Adrenal gland (tissue), 5 donors: Measurements from ENCODE around the gene TLL1.

Source experiments
- POLR2A ChIP-seq, 2 donors: fragments of 450-650 bp; IDR thresholded peaks; one replicate each; pipeline ENCODE4 v1.6.1; 2017; ENCODE audit warnings: antibody characterized with exemption in 2 of 2, mild to moderate bottlenecking in 2 of 2, moderate library complexity in 1 of 2
- TF ChIP-seq, protein P1 (sequence below), 6 experiments: fragments of 450-650 bp in 4 of 6; fragments of 200-600 bp in 2 of 6; sonication (generic) in 1 of 6; IDR thresholded peaks; 1 replicate in 5 of 6; 2 replicates in 1 of 6; pipeline versions ENCODE4 v1.5.1 to v1.8.0; 2016 to 2021; ENCODE audit warnings: antibody characterized with exemption in 6 of 6, mild to moderate bottlenecking in 2 of 6, moderate library complexity in 1 of 6
- donor health status: DM: no; HTN: no; CAD: no.

DNA sequence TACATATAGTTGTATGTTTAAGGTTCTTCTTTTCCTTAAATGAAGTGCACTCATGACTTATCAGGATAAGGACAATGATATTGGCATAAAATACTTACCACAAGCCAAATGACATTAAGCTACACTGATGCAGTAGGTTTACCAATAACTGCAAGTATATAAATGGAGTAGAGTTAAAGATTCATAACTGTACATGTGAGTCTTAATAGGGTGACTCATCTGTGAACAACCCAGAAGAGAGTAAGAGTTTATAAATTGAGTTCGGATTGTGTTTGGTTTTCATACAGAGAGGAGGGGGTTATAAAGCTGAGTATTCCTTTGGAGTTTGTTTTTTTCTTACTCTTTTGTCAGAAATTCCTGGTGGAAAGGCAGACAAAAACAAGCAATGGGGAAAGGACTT is 144.8 kb downstream of the TLL1 start:
- TF ChIP-seq POLR2A (IDR thresholded peaks at IDR 0.05), result no peak
- TF ChIP-seq, protein P1, sequence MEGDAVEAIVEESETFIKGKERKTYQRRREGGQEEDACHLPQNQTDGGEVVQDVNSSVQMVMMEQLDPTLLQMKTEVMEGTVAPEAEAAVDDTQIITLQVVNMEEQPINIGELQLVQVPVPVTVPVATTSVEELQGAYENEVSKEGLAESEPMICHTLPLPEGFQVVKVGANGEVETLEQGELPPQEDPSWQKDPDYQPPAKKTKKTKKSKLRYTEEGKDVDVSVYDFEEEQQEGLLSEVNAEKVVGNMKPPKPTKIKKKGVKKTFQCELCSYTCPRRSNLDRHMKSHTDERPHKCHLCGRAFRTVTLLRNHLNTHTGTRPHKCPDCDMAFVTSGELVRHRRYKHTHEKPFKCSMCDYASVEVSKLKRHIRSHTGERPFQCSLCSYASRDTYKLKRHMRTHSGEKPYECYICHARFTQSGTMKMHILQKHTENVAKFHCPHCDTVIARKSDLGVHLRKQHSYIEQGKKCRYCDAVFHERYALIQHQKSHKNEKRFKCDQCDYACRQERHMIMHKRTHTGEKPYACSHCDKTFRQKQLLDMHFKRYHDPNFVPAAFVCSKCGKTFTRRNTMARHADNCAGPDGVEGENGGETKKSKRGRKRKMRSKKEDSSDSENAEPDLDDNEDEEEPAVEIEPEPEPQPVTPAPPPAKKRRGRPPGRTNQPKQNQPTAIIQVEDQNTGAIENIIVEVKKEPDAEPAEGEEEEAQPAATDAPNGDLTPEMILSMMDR (IDR thresholded peaks at IDR 0.05), result no peak
